NCI-H345 treated with DMSO at 0.1 percent for 48 hours (cell line): ENCODE measurements around the gene SHOC1.
"Not testable (repeated sequence)": the region's sequence is repeated elsewhere in the genome, so short reads cannot be mapped to it uniquely, and the experiment has no call there.

ENCODE experiments used
- DNase-seq: peaks from one replicate; lab custom pipeline; 2025; ENCODE audit not compliant: unreplicated experiment; lab: John Stamatoyannopoulos, UW

SHOC1 gene

DNA sequence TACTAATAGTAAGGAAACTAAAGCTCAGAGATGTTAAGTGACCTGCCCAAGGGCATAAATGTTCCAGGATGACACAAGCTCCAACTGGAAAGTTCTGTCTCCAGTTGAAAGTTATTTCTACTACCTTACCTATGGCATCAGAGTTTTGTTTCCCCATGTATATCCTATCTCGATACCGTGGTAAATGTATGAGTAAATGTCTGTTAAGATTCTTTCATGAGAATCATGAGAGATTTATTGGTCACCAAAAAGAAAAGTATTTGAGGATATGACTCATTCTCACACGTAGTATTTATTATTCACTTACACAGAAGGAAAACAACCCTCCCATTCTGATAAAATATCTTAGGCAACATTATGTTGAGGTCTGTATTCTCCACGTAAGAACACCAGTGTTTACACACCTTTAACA lies 11.1 kb upstream of the SHOC1 start:
- DNase-seq, result no peak

DNA sequence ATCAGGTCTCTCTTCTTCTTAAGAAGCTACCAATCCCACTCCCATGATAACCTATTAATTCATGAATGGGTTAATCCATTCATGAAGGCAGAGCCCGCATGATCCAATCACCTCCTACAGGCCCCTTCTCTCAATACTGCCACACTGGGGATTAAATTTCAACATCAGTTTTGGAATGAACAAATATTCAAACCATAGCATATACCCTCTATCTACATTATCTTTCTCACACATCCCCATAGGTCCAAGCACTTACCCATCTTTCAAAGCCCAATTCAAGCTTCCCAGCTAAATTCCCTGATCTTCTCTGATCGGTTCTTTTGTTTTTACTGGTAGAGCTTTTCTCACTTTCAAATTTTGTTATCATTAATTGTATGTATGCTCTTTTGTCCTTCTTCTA lies 10.5 kb upstream of the SHOC1 start:
- no peak for DNase-seq

DNA sequence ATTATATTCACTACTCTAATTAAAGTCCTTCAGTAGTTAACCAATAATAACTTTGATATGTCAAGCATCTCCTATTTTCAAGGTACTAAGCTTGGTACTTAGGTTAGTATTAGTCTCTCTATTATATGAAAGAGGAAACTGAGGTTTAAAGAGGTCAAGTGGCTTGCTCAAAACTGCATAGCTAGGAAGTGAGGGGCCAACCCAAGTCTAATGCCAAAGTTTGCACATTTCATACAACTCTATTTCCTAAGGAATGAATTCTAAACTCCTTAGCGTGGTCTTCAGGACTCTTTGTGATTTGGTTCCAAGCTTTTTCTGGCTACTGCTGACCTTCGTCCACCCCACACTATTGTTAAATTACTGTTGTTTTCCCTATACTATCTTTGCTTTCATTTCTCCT lies 9.9 kb upstream of the SHOC1 start:
- DNase-seq, result no peak

DNA sequence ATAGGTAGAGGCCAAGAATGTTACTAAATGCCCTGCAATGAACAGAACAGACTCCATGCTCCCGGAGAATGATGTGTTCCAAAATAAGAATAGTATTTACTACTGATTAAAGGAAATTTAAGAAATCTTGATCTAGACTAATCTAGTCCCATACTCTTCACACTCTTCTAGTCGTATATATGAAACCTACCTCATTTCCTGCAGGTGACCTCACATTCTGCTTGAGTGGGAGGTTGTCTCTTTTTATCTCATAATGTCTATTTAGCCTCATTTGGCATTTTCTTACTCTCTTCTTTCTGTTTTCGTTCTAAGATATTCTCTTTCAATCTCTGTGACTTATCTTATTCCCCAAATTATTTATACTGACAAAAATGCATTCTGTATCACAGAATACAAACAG lies 9.2 kb upstream of the SHOC1 start:
- no peak for DNase-seq

DNA sequence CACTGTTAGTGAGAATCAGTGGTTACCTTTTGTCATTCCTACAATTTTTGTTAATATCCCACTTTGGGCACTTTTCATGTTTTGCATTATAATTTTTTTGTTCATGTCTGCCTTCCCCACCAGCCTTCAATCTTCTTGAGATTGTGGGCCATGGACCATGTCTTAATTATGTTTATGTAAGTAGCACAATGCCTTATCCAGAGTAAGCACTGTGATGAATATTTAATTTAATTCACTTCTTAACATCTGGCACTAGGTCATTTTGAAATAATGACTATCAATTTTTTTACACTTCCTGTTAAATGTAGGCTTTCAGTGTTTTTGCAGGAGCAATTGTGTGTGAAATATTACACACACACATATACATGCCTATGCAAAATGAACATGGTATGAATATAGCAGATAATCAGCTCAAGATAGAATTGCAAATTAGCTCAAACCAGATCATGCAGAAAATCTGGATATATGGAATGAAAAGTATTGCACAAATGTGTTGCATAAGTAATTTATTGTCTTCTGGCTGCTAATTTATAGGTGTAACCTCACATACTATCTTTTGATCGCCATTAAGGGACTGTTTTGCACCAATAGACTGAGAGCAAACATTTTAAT lies 5.3 kb upstream of the SHOC1 start:
- no peak for DNase-seq

DNA sequence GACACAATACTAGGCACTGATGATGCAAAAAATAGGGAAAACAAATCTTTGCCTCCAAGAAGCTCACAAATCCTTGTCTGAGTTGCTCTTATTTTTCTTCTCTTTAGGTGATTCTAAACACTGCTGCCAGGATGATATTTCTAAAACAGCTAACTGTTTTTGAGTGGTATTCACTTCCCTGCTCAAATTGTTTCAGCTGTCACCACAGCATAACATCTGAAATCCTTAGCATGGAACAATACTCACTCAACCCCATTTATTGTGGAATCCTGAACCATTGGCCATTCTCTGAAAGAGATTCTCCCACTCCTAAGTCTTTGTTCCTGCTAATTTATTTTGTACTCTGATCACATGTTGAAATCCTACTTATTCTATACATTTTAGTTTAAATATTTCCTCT lies 4.8 kb upstream of the SHOC1 start:
- no peak for DNase-seq

DNA sequence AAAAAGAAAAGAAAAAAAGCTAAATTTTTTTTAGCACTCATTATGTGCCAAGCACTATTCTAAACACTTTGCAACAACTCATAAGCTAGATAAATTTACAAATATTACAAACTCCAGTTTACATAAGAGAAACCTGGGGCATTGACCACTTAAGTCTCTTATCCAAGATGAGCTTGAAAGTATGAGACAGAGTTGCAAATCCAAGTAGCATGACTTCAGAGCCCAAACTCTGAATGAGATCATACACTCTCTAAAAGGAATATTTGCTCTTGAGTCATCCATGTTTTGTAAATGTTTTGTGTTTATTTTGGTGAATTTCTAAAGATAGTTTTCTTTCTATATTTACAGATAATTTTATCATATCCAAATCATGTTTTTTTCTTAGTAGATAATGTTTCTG lies 4.0 kb upstream of the SHOC1 start:
- DNase-seq, result no peak

DNA sequence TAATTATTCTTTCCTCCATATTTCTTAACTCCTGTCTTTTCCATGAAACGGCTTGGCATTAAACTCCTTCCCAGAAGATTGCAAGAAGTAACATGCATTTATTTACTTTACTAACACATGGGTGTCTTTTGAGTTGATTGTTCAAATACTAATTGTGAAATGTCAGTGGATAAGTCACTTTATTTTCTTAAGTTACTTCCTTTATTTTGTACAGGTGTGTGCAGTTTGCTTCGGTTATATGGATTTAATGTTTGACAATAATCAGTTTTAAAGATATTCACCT lies 761 bp upstream of the SHOC1 start:
- DNase-seq, result no peak

DNA sequence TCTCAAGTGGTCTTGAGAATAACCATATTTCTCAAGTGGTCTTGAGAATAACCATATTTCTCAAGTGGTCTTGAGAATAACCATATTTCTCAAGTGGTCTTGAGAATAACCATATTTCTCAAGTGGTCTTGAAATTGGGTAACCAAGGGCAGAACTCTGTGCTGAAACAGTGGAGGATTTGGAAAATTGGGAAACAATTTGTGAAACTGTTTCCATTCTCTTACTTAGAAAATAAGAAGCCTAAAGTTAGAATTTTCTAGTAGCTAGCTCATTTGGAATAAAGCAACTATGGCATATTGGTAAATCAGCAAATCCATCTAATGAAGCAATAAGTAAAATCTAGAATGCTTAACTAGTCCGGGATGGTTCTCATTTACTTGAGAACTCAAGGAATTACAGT lies 2.9 kb downstream of the SHOC1 start:
- DNase-seq, result not testable (repeated sequence)

DNA sequence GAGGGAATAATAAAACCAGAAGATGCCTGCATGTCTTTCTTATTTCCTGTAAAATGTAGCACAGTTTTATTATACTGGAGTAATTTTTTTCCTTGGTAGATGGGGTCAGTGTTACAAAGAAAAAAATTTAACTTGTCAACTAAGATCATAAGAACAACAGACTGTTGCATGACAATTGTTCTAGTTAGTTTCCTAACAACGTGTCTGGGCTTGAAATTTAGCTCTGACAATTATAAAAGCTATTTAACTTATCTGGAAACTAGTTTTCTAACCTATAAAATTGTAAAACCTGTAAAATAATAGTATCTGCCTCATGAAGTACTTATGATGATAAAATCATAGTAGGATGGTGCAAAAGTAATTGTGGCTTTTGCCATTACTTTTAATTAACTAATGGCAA lies 4.9 kb downstream of the SHOC1 start:
- no peak for DNase-seq

DNA sequence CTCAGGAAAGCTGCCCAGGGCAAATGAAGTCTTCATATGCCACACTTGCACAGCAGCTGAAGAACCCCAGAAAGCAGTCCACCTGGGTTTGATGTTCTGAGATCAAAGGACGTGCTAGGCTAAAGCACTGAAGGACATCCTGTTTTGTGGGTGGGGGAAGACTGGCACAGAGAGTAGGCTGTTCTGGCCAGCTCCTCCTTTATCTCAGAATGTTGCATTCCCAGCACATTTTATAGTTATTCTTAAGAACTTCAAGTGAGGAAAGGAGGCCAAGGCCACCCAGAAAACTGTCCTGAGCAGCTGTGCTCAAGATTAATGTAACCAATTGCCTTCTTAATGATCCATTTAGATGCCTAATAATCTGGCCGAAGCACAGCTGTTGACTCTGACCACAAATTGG lies 10.9 kb downstream of the SHOC1 start:
- no peak for DNase-seq

DNA sequence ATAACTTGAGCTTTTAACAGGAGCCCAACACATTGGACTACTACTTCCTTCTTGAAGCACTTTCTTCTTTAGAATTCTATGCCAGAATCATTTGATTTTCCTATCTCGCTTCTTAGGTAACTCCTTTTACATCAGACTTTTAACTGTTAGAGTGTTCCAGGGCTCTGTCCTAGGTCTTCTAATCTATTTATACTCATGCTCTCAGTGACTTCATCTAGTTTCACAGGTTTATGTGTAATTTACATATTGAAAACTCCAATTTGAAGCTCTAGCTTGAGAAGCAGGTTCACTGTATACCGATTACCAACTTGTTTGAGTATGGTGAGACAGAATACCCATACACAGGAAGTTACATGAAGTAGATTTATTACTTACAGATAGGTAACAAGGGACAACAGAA lies 11.3 kb downstream of the SHOC1 start:
- DNase-seq, result no peak

DNA sequence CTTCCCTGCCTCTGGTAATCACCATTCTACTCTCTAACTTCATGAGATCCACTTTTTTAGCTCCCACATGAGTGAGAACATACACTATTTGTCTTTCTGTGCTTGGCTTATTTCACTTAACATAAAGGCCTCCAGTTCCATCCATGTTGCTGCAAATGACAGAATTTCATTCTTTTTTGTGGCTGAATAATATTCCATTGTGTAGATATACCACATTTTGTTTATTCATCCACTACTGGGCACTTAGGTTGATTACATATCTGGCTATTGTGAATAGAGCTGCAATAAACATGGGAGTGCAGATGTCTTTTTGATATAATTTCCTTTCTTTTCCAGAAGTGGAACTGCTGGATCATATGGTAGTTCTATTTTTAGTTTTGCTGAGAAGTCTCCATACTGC lies 28.7 kb downstream of the SHOC1 start:
- DNase-seq, result no peak

DNA sequence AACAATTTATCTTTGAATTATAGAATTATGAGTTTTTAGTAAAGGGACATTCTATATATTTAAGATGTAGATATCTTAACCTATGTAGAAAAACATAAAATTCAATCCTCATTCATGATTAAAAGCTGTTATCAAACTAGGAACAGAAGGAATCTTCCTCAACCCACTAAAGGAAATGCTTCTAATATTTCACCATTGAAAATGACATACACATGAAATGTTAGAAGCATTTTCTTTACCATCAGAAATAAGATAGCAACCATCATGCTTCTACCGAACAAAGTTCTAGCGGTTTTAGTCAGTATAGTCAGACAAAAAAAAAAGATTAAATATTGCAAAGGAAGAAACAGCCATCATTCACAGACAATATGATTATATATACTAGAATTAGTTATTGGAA lies 32.2 kb downstream of the SHOC1 start:
- no peak for DNase-seq

DNA sequence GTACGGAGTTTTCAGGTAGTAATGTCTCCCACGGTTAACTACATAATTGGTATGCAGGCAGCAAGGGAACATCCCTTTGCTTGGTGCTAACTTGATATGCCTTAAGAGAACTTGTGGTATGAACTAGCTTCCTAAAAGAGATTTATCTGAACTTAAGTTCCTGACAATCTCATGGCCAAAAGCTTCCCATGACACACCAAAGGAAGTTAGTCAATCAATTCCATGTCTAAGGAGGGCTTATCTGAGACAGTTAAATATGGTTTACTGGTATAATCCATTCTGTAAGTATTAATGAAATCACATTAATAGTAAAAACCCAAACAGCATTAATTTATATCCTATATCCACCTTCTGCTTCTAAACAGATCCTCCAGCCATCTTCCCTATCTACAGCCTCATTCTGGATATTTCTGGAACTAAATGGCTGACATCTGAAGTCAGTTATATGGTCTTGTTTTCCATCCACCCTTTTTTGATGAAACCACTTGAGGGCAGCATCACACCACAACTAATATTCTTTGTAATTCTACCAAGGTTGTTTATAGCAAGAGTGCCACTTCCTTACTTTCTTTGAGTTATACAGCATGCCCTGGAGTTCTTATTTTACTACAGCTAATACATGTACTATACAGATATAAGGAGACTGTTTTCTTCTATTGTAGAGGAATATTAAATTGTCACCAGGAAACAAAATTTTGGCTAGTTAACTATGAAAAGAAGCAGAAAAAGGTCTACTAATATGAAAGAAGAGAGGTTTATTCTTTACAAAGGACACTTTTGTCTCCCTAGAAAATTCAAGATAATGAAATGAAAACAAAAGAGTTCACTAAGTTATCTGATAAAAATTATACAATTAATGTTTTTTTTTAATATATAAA lies 34.7 kb downstream of the SHOC1 start:
- peak; percentile 73 for DNase-seq

DNA sequence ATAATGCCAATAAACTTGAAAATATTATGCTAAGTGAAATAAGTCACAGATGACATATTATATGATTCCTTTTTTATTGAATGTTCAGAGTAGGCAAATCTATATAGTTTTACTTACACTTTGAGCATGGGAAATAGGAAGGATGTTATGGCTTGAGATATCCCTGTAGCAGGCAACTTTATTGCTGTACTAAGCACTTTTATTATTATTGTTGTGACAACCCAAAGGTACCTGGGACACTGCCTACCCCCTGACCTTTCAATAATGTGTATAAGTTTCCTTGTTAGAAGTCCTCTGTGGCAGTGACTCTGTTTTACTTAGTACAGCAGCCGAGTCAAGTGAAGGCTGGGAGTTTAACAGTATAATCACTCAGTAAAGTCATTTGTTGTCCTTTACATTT lies 39.9 kb downstream of the SHOC1 start:
- no peak for DNase-seq

DNA sequence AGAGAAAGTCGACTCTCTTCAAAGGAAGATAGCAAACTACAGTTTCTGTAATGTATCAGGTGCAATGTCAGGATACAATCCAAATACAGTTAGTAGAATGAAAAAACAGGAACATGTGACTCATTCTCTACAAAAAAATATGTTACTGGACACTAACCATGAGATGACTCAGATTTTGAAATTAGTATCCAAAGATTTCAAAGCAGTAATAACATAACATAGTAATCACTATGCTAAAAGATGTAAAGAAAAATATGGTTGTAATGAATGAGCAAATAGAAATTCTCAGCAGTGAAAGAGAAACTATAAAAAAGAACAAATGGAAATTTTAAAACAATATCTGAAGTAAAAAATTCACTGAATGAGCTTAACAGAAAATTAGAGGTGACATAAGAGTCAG lies 42.3 kb downstream of the SHOC1 start:
- DNase-seq, result no peak
